HepG2 (cell line): ENCODE measurements around the gene FRMD1. TPM values are rescaled to one million over a fixed set of nuclear protein-coding genes. Genes with fewer than 3 reads are reported as not detected.

Experiments
- ARHGAP35 ChIP-seq: sonication (generic); formaldehyde crosslinking; IDR thresholded peaks from 2 replicates; pipeline ENCODE4 v1.9.0; 2022; ENCODE audit warnings: mild to moderate bottlenecking, inconsistent platforms, moderate library complexity, missing genetic modification reagents, borderline replicate concordance
- CAMTA2 ChIP-seq: sonication (generic); formaldehyde crosslinking; IDR thresholded peaks from 2 replicates; pipeline ENCODE4 v1.4.0; 2020; ENCODE audit warnings: mild to moderate bottlenecking, missing genetic modification reagents, borderline replicate concordance
- CENPT ChIP-seq: sonication (generic); formaldehyde crosslinking; IDR thresholded peaks from 2 replicates; pipeline ENCODE4 v1.8.0; 2022; ENCODE audit warnings: low read depth, mild to moderate bottlenecking, moderate library complexity, missing genetic modification reagents
- EP300 ChIP-seq, 3 experiments: sonication (generic) in 1 of 3; formaldehyde crosslinking in 1 of 3; IDR thresholded peaks; 2 replicates each; pipeline versions ENCODE4 v1.5.1 to v1.6.1; 2011 to 2020; ENCODE audit warnings: low read depth in 2 of 3, low read length in 2 of 3, borderline replicate concordance in 1 of 3, improper control_type of control experiment in 1 of 3, mild to moderate bottlenecking in 1 of 3, missing genetic modification reagents in 1 of 3, moderate library complexity in 1 of 3
- ESRRA ChIP-seq: sonication (generic); formaldehyde crosslinking; IDR thresholded peaks from 2 replicates; pipeline ENCODE4 v1.5.1; 2020; ENCODE audit warnings: mild to moderate bottlenecking, low read depth, missing genetic modification reagents
- FOXK1 ChIP-seq: sonication (generic); formaldehyde crosslinking; IDR thresholded peaks from 2 replicates; pipeline ENCODE4 v1.4.0; 2020; ENCODE audit warnings: low read depth, missing genetic modification reagents, borderline replicate concordance
- GATAD1 ChIP-seq: IDR thresholded peaks from 2 replicates; pipeline ENCODE4 v1.6.1; 2016; ENCODE audit warnings: missing genetic modification reagents, missing compliant biosample characterization
- HIVEP1 ChIP-seq: sonication (generic); formaldehyde crosslinking; IDR thresholded peaks from 2 replicates; pipeline ENCODE4 v1.4.0; 2020; ENCODE audit warnings: mild to moderate bottlenecking, missing genetic modification reagents
- IRF1 ChIP-seq: sonication (generic); formaldehyde crosslinking; IDR thresholded peaks from 2 replicates; pipeline ENCODE4 v1.4.0; 2020; ENCODE audit warnings: low read depth, mild to moderate bottlenecking, missing genetic modification reagents
- MBD4 ChIP-seq: IDR thresholded peaks from 2 replicates; pipeline ENCODE4 v1.6.1; 2012; ENCODE audit warnings: low read length, inconsistent platforms, borderline replicate concordance
- MEIS2 ChIP-seq: sonication (generic); formaldehyde crosslinking; IDR thresholded peaks from 2 replicates; pipeline ENCODE4 v1.9.0; 2021; ENCODE audit warnings: mild to moderate bottlenecking, missing genetic modification reagents
- MTA3 ChIP-seq: sonication (generic); formaldehyde crosslinking; IDR thresholded peaks from 2 replicates; pipeline ENCODE4 v1.4.0; 2020; ENCODE audit warnings: missing genetic modification reagents
- RBFOX2 ChIP-seq: fragments of 200-400 bp; formaldehyde crosslinking; IDR thresholded peaks from 2 replicates; pipeline ENCODE4 v1.6.1; 2017; ENCODE audit warnings: low read depth, mild to moderate bottlenecking, low read length
- RXRA ChIP-seq: sonication (generic); formaldehyde crosslinking; IDR thresholded peaks from 2 replicates; pipeline ENCODE4 v1.5.1; 2020; ENCODE audit warnings: missing genetic modification reagents
- SALL2 ChIP-seq: sonication (generic); formaldehyde crosslinking; IDR thresholded peaks from 2 replicates; pipeline ENCODE4 v1.8.1; 2023; ENCODE audit warnings: mild to moderate bottlenecking, missing genetic modification reagents, inconsistent platforms
- TIGD3 ChIP-seq: sonication (generic); formaldehyde crosslinking; IDR thresholded peaks from 2 replicates; pipeline ENCODE4 v1.5.1; 2020; ENCODE audit warnings: mild to moderate bottlenecking, missing genetic modification reagents, borderline replicate concordance
- ZNF256 ChIP-seq: sonication (generic); formaldehyde crosslinking; conservative IDR thresholded peaks from 2 replicates; pipeline ENCODE4 v1.4.0; 2020; ENCODE audit warnings: missing genetic modification reagents
- ZNF264 ChIP-seq: sonication (generic); formaldehyde crosslinking; IDR thresholded peaks from 2 replicates; pipeline ENCODE4 v1.4.0; 2020; ENCODE audit warnings: missing genetic modification reagents
- ZNF275 ChIP-seq: sonication (generic); formaldehyde crosslinking; IDR thresholded peaks from 2 replicates; pipeline ENCODE4 v1.8.0; 2022; ENCODE audit warnings: missing genetic modification reagents, mild to moderate bottlenecking, inconsistent platforms, borderline replicate concordance
- ZNF383 ChIP-seq: sonication (generic); formaldehyde crosslinking; IDR thresholded peaks from 2 replicates; pipeline ENCODE4 v1.4.0; 2020; ENCODE audit warnings: missing genetic modification reagents, mild to moderate bottlenecking, borderline replicate concordance
- ZNF44 ChIP-seq: sonication (generic); formaldehyde crosslinking; IDR thresholded peaks from 2 replicates; pipeline ENCODE4 v1.5.1; 2020; ENCODE audit warnings: mild to moderate bottlenecking, missing genetic modification reagents
- ZNF530 ChIP-seq: sonication (generic); formaldehyde crosslinking; IDR thresholded peaks from 2 replicates; pipeline ENCODE4 v1.5.0; 2020; ENCODE audit warnings: low read depth, mild to moderate bottlenecking, missing genetic modification reagents
- ZNF572 ChIP-seq: sonication (generic); formaldehyde crosslinking; IDR thresholded peaks from 2 replicates; pipeline ENCODE4 v1.5.1; 2020; ENCODE audit warnings: mild to moderate bottlenecking, missing genetic modification reagents
- ZNF629 ChIP-seq: sonication (generic); formaldehyde crosslinking; conservative IDR thresholded peaks from 2 replicates; pipeline ENCODE4 v1.5.0; 2020; ENCODE audit warnings: missing genetic modification reagents
- ZNF709 ChIP-seq: sonication (generic); formaldehyde crosslinking; IDR thresholded peaks from 2 replicates; pipeline ENCODE4 v1.5.0; 2020; ENCODE audit warnings: mild to moderate bottlenecking, missing genetic modification reagents
- ZNF75D ChIP-seq: sonication (generic); formaldehyde crosslinking; IDR thresholded peaks from 2 replicates; pipeline ENCODE4 v1.8.1; 2023; ENCODE audit warnings: missing genetic modification reagents, mild to moderate bottlenecking, borderline replicate concordance
- ZNF790 ChIP-seq: sonication (generic); formaldehyde crosslinking; IDR thresholded peaks from 2 replicates; pipeline ENCODE4 v1.8.0; 2022; ENCODE audit warnings: missing genetic modification reagents, mild to moderate bottlenecking, borderline replicate concordance
- polyA plus RNA-seq, 8 experiments: library from polyadenylated mRNA; depleted of rRNA in 3 of 8; stranded (reverse) in 7 of 8; unstranded in 1 of 8; fragments of >200 nt; fragmentation: Illumina TruSeq in 4 of 8; extraction: Trizol in 4 of 8; gene quantifications; 2 replicates each; pipeline versions ENCODE4 v1.2.1 to v1.2.3, GENCODE V29; 2011 to 2016; ENCODE audit warnings: low read depth in 4 of 8, missing spikeins in 1 of 8, mixed read lengths in 1 of 8; ENCODE audit not compliant: insufficient read depth in 1 of 8
- total RNA-seq, 5 experiments: library from RNA; depleted of rRNA; stranded (reverse); fragments of >200 nt; fragmentation: Illumina TruSeq; extraction: Trizol; gene quantifications; 2 replicates each; pipeline ENCODE4 v1.2.3, GENCODE V29; 2016; ENCODE audit warnings: low read depth in 1 of 5

The FRMD1 gene
- total and polyA plus RNA-seq, 2 of the 13 experiments (the other 11 are each of a cell fraction or from before 2014, with no cell fraction given) = 0.01 TPM; not detected in 1

GRCh38 chr6:168116975-168117899 is 38.2 kb upstream of the FRMD1 start (continued):
- TF ChIP-seq ZNF530 (no peak), IRF1 (CRISPR knock-in tag) (no peak), ZNF629 (CRISPR knock-in tag) (no peak), TIGD3 (no peak), EP300 (IDR thresholded peaks at IDR 0.05; ENCODE audit: low read depth in 2 of 2, low read length in 2 of 2) (no peak), EP300 (CRISPR knock-in tag; IDR thresholded peaks at IDR 0.05; ENCODE audit: borderline replicate concordance) (no peak), RBFOX2 (no peak), CENPT (CRISPR knock-in tag) (no peak), CAMTA2 (CRISPR knock-in tag) (no peak), MBD4 (no peak), ZNF44 (CRISPR knock-in tag) (no peak), ZNF256 (no peak), ZNF275 (no peak), ZNF383 (CRISPR knock-in tag) (no peak), HIVEP1 (CRISPR knock-in tag) (peak; percentile 42; the same call in 1 of the 2 replicates), ZNF709 (CRISPR knock-in tag) (0 out of 2 replicates have a peak, but pooled peaks have one; percentile 57), ESRRA (CRISPR knock-in tag) (0 out of 2 replicates have a peak, but pooled peaks have one; percentile 22), MTA3 (CRISPR knock-in tag) (no peak), ARHGAP35 (CRISPR knock-in tag) (no peak; the same call in 1 of the 2 replicates), ZNF790 (CRISPR knock-in tag) (peak; percentile 68; the same call in 1 of the 2 replicates), ZNF75D (no peak), SALL2 (no peak), ZNF572 (CRISPR knock-in tag) (no peak), RXRA (CRISPR knock-in tag) (peak; percentile 32; the same call in 1 of the 2 replicates), FOXK1 (CRISPR knock-in tag) (no peak), ZNF264 (CRISPR knock-in tag) (no peak), MEIS2 (CRISPR knock-in tag) (no peak), GATAD1 (CRISPR knock-in tag) (no peak)
